ELR (cell line): ENCODE data around the gene NFASC.

Experiments
- DNase-seq: peaks from one replicate; pipeline ENCODE4 v3.0.0-alpha.2; 2015; ENCODE audit warnings: low read depth

The NFASC gene

GRCh38 chr1:204889681-204890383, 19.2 kb downstream of the NFASC start:
- DNase-seq: no peak

- peak; percentile 9 for DNase-seq
Observed at GRCh38 chr1:204891860-204892259, 21.2 kb downstream of the NFASC start.

- DNase-seq: no peak
Observed at GRCh38 chr1:204894031-204894430, 23.4 kb downstream of the NFASC start.

- DNase-seq: no peak
Observed at GRCh38 chr1:204894606-204895005, 23.9 kb downstream of the NFASC start.

- no peak for DNase-seq
Observed at GRCh38 chr1:204896023-204896422, 25.4 kb downstream of the NFASC start.

- DNase-seq: no peak
Observed at GRCh38 chr1:204896787-204897469, 26.3 kb downstream of the NFASC start.

GRCh38 chr1:204900721-204901120, 30.1 kb downstream of the NFASC start:
- no peak for DNase-seq

GRCh38 chr1:204902671-204903070, 32.0 kb downstream of the NFASC start:
- DNase-seq: no peak

- no peak for DNase-seq
Observed at GRCh38 chr1:204904228-204904810, 33.7 kb downstream of the NFASC start.

GRCh38 chr1:204909109-204909508, 38.4 kb downstream of the NFASC start:
- DNase-seq: no peak

GRCh38 chr1:204915861-204916495, 45.3 kb downstream of the NFASC start:
- DNase-seq: no peak

- no peak for DNase-seq
Observed at GRCh38 chr1:204917802-204918201, 47.1 kb downstream of the NFASC start.

- no peak for DNase-seq
Observed at GRCh38 chr1:204920511-204920910, 49.8 kb downstream of the NFASC start.

- no peak for DNase-seq
Observed at GRCh38 chr1:204920967-204921366, 50.3 kb downstream of the NFASC start.

GRCh38 chr1:204921855-204922516, 51.3 kb downstream of the NFASC start:
- DNase-seq: no peak

- DNase-seq: no peak
Observed at GRCh38 chr1:204923201-204923600, 52.5 kb downstream of the NFASC start.

- no peak for DNase-seq
Observed at GRCh38 chr1:204923626-204924012, 53.0 kb downstream of the NFASC start.

- peak; percentile 34 for DNase-seq
Observed at GRCh38 chr1:204924013-204924759, 53.5 kb downstream of the NFASC start.

GRCh38 chr1:204925701-204926100, 55.0 kb downstream of the NFASC start:
- no peak for DNase-seq

GRCh38 chr1:204927673-204928641, 57.3 kb downstream of the NFASC start:
- no peak for DNase-seq
